Left lung (tissue), 10 donors: ENCODE data around the gene PROM2. TPM values are rescaled to one million over a fixed set of nuclear protein-coding genes. Genes with fewer than 3 reads are reported as not detected.

Source experiments
- ATAC-seq: fragments of 200-7000 bp; cut with Tn5 transposase; one replicate; pipeline ENCODE4 v1.9.1; 2020; ENCODE audit warnings: moderate library complexity
- DNase-seq, 4 donors: peaks; one replicate each; pipeline ENCODE4 v3.0.0-alpha.2; 2013 to 2020
- H3K27ac ChIP-seq, 2 donors: fragments of 200-600 bp; sonication (generic) in 1 of 2; one replicate each; pipeline versions ENCODE4 v1.5.0 to v1.8.0; 2020 to 2021
- H3K27me3 ChIP-seq, 2 donors: fragments of 200-600 bp; sonication (generic) in 1 of 2; one replicate each; pipeline versions ENCODE4 v1.5.0 to v1.8.0; 2020 to 2021
- H3K36me3 ChIP-seq, 2 donors: fragments of 200-600 bp; sonication (generic) in 1 of 2; one replicate each; pipeline versions ENCODE4 v1.5.0 to v1.8.0; 2020 to 2021
- H3K4me1 ChIP-seq, 2 donors: fragments of 200-600 bp; one replicate each; pipeline ENCODE4 v1.8.0; 2021
- H3K4me3 ChIP-seq, 2 donors: fragments of 200-600 bp; sonication (generic) in 1 of 2; one replicate each; pipeline versions ENCODE4 v1.5.0 to v1.8.0; 2020 to 2021; ENCODE audit warnings: mild to moderate bottlenecking in 1 of 2
- H3K9me3 ChIP-seq, 2 donors: fragments of 200-600 bp; sonication (generic) in 1 of 2; one replicate each; pipeline versions ENCODE4 v1.5.0 to v1.8.0; 2020 to 2021
- CTCF ChIP-seq, 2 donors: fragments of 200-600 bp; sonication (generic) in 1 of 2; IDR thresholded peaks; one replicate each; pipeline versions ENCODE4 v1.5.0 to v1.8.0; 2021; ENCODE audit warnings: antibody characterized with exemption in 2 of 2
- intact Hi-C, 2 donors: fragments of 100-400 bp; cut with DNase I; formaldehyde crosslinking; loops; one replicate each; pipeline versions ENCODE4 v1.11.2 to v1.14.2; 2022
- polyA plus RNA-seq, 6 donors: library from polyadenylated mRNA; unstranded; fragments of 120-200 nt; gene quantifications; one replicate each; pipeline ENCODE4 v1.2.1, GENCODE V29; 2013; ENCODE audit not compliant: insufficient read length in 6 of 6
- total RNA-seq, 2 donors: library from RNA; stranded (reverse); fragmentation: NEBNext Ultra II Directional; extraction: Animal tissue kit (Norgen Biotek cat#: 25700); gene quantifications; one replicate each; pipeline ENCODE4 v1.2.1, GENCODE V29; 2021
- donor health status: DM: no; HTN: yes; CAD: no.
- donor health status: DM: no; HTN: no; CAD: no.

The PROM2 gene
- total and polyA plus RNA-seq, 8 donors, result 5.6 to 16.4 (median 15.3) TPM

GRCh38 chr2:95320986-95321767 is 46.9 kb downstream of the PROM2 start:
- no peak for TF ChIP-seq CTCF (IDR thresholded peaks at IDR 0.05)
- Histone ChIP-seq H3K27ac (no peak overlapping the region), H3K4me3 (no peak overlapping the region), H3K36me3 (no peaks in the 10 kb centered on the region), H3K9me3 (no peaks in the 10 kb centered on the region), H3K27me3 (no peaks in the 10 kb centered on the region), H3K4me1 (no peaks in the 10 kb centered on the region)
- DNase-seq (peak in 1 of 4 donors; percentile 54), ATAC-seq (no peak)
- intact Hi-C loops, result no loop called here

- DNase-seq (peak in 1 of 4 donors; percentile 69), ATAC-seq (peak; percentile 57)
- TF ChIP-seq CTCF (IDR thresholded peaks at IDR 0.05), result peak; percentile 24 to 27
- Histone ChIP-seq H3K36me3 (no peaks in the 10 kb centered on the region), H3K27ac (no peak overlapping the region), H3K4me3 (no peak overlapping the region), H3K9me3 (no peaks in the 10 kb centered on the region), H3K27me3 (no peaks in the 10 kb centered on the region), H3K4me1 (no peaks in the 10 kb centered on the region)
- intact Hi-C loops, result no loop called here
Measured at GRCh38 chr2:95323347-95324155, 49.3 kb downstream of the PROM2 start.

GRCh38 chr2:95325026-95325425 is 50.8 kb downstream of the PROM2 start:
- ATAC-seq (no peak), DNase-seq (peak in 1 of 4 donors; percentile 45)
- Histone ChIP-seq H3K27me3 (no peaks in the 10 kb centered on the region), H3K4me1 (no peaks in the 10 kb centered on the region), H3K4me3 (no peak overlapping the region), H3K9me3 (no peaks in the 10 kb centered on the region), H3K27ac (no peak overlapping the region), H3K36me3 (no peaks in the 10 kb centered on the region)
- intact Hi-C loops, result no loop called here
- TF ChIP-seq CTCF (IDR thresholded peaks at IDR 0.05), result no peak

GRCh38 chr2:95325590-95326432 is 51.6 kb downstream of the PROM2 start:
- H3K27me3 ChIP-seq, result no peaks in the 10 kb centered on the region
- intact Hi-C loops, result no loop called here
- ATAC-seq (no peak), DNase-seq (no peak)
- no peak for TF ChIP-seq CTCF (IDR thresholded peaks at IDR 0.05)
- H3K4me3 ChIP-seq, result no peak overlapping the region
- H3K4me1 ChIP-seq, result no peaks in the 10 kb centered on the region
- no peaks in the 10 kb centered on the region for H3K36me3 ChIP-seq
- no peak overlapping the region for H3K27ac ChIP-seq
- no peaks in the 10 kb centered on the region for H3K9me3 ChIP-seq
